HEK293 (cell line): ENCODE results near the gene PARPBP.
"Not testable (repeated sequence)": the region's sequence is repeated elsewhere in the genome, so short reads cannot be mapped to it uniquely, and the experiment has no call there.

Source experiments
- CTCF ChIA-PET: fragments of 350-600 bp; formaldehyde crosslinking; extraction: SDS; loops from one replicate; lab custom pipeline; 2021; ENCODE audit warnings: antibody characterized with exemption; lab: Yijun Ruan, JAX
- POLR2A ChIA-PET: fragments of 300-600 bp; formaldehyde crosslinking; extraction: SDS; loops from one replicate; lab custom pipeline; 2020; ENCODE audit warnings: antibody characterized with exemption, inconsistent platforms; lab: Yijun Ruan, JAX
- H3K27ac ChIP-seq: fragments of 200-500 bp; sonication (Bioruptor generic); 2 replicates; pipeline ENCODE4 v1.5.1; 2014; ENCODE audit warnings: low read depth, low read length, control low read depth, inconsistent platforms; ENCODE audit errors: extremely low read depth
- H3K36me3 ChIP-seq, 2 experiments: fragments of 200-500 bp in 1 of 2; sonication (Bioruptor generic) in 1 of 2; 1 replicate in 1 of 2; 2 replicates in 1 of 2; pipeline ENCODE4 v1.5.1; 2014 to 2017; ENCODE audit warnings: inconsistent platforms in 2 of 2, low read length in 2 of 2; ENCODE audit not compliant: control insufficient read depth in 2 of 2, insufficient read depth in 1 of 2
- H3K4me1 ChIP-seq: fragments of 200-500 bp; sonication (Bioruptor generic); 2 replicates; pipeline ENCODE4 v1.5.1; 2014; ENCODE audit warnings: mild to moderate bottlenecking, low read length, inconsistent platforms; ENCODE audit not compliant: control insufficient read depth, insufficient read depth
- H3K4me3 ChIP-seq: 2 replicates; pipeline ENCODE4 v1.5.1; 2011; ENCODE audit warnings: low read depth, mild to moderate bottlenecking, control low read depth, low read length, moderate library complexity
- H3K9me3 ChIP-seq: fragments of 200-500 bp; sonication (Bioruptor generic); 2 replicates; pipeline ENCODE4 v1.5.1; 2014; ENCODE audit warnings: low read depth, low read length, inconsistent platforms; ENCODE audit not compliant: control insufficient read depth, insufficient read depth
- KLF16 ChIP-seq: fragments of 450-650 bp; formaldehyde crosslinking; IDR thresholded peaks from 2 replicates; pipeline ENCODE4 v1.5.1; 2017; ENCODE audit warnings: missing biosample characterization, missing genetic modification characterization
- MEIS1 ChIP-seq: sonication (generic); formaldehyde crosslinking; IDR thresholded peaks from 2 replicates; pipeline ENCODE4 v1.8.1; 2022; ENCODE audit warnings: missing genetic modification reagents, mild to moderate bottlenecking, borderline replicate concordance
- PRDM10 ChIP-seq: fragments of 450-650 bp; formaldehyde crosslinking; IDR thresholded peaks from 2 replicates; pipeline ENCODE4 v1.5.1; 2016; ENCODE audit warnings: missing biosample characterization, missing genetic modification characterization
- SP7 ChIP-seq: fragments of 450-650 bp; formaldehyde crosslinking; IDR thresholded peaks from 2 replicates; pipeline ENCODE4 v1.5.1; 2016; ENCODE audit warnings: missing biosample characterization, missing genetic modification characterization
- ZBTB21 ChIP-seq: fragments of 450-650 bp; formaldehyde crosslinking; IDR thresholded peaks from 2 replicates; pipeline ENCODE4 v1.5.1; 2017; ENCODE audit warnings: missing biosample characterization, missing genetic modification characterization
- ZIC2 ChIP-seq: fragments of 450-650 bp; formaldehyde crosslinking; IDR thresholded peaks from 2 replicates; pipeline ENCODE4 v1.5.1; 2016; ENCODE audit warnings: missing biosample characterization, missing genetic modification characterization
- ZNF266 ChIP-seq: fragments of 450-650 bp; formaldehyde crosslinking; IDR thresholded peaks from 2 replicates; pipeline ENCODE4 v1.5.1; 2016; ENCODE audit warnings: missing biosample characterization, missing genetic modification characterization, low read depth
- ZNF280D ChIP-seq: fragments of 450-650 bp; formaldehyde crosslinking; IDR thresholded peaks from 2 replicates; pipeline ENCODE4 v1.5.1; 2016; ENCODE audit warnings: missing biosample characterization, missing genetic modification characterization
- ZNF311 ChIP-seq: fragments of 450-650 bp; formaldehyde crosslinking; IDR thresholded peaks from 2 replicates; pipeline ENCODE4 v1.5.1; 2017; ENCODE audit warnings: missing biosample characterization, missing genetic modification characterization, borderline replicate concordance
- ZNF488 ChIP-seq: fragments of 450-650 bp; formaldehyde crosslinking; IDR thresholded peaks from 2 replicates; pipeline ENCODE4 v1.5.1; 2016; ENCODE audit warnings: missing biosample characterization, missing genetic modification characterization
- ZNF501 ChIP-seq: fragments of 450-650 bp; formaldehyde crosslinking; IDR thresholded peaks from 2 replicates; pipeline ENCODE4 v1.5.1; 2016; ENCODE audit warnings: missing biosample characterization, missing genetic modification characterization
- ZNF558 ChIP-seq: fragments of 450-650 bp; formaldehyde crosslinking; IDR thresholded peaks from 2 replicates; pipeline ENCODE4 v1.5.1; 2016; ENCODE audit warnings: missing biosample characterization, missing genetic modification characterization
- ZNF623 ChIP-seq: fragments of 450-650 bp; formaldehyde crosslinking; IDR thresholded peaks from 2 replicates; pipeline ENCODE4 v1.5.1; 2016; ENCODE audit warnings: missing biosample characterization, missing genetic modification characterization
- ZNF629 ChIP-seq: fragments of 450-650 bp; formaldehyde crosslinking; IDR thresholded peaks from 2 replicates; pipeline ENCODE4 v1.5.1; 2017; ENCODE audit warnings: missing biosample characterization, missing genetic modification characterization
- ZNF639 ChIP-seq: fragments of 450-650 bp; formaldehyde crosslinking; IDR thresholded peaks from 2 replicates; pipeline ENCODE4 v1.5.1; 2016; ENCODE audit warnings: missing biosample characterization, missing genetic modification characterization
- ZNF837 ChIP-seq: fragments of 450-650 bp; formaldehyde crosslinking; IDR thresholded peaks from 2 replicates; pipeline ENCODE4 v1.5.1; 2016; ENCODE audit warnings: missing biosample characterization, missing genetic modification characterization

The PARPBP gene

GRCh38 chr12:102119674-102120563 lies at the start of gene PARPBP, which contains the start of gene NUP37 (continued):
- TF ChIP-seq ZNF629 (tag by site-specific recombination) (peak; percentile 81), ZNF623 (tag by site-specific recombination) (no peak), ZNF280D (tag by site-specific recombination) (0 out of 2 replicates have a peak, but pooled peaks have one; percentile 9), SP7 (tag by site-specific recombination) (peak; percentile 84), ZBTB21 (tag by site-specific recombination) (peak; percentile 56; the same call in 1 of the 2 replicates), ZIC2 (tag by site-specific recombination) (peak; percentile 61), ZNF639 (tag by site-specific recombination) (peak; percentile 77; the same call in 1 of the 2 replicates), MEIS1 (CRISPR knock-in tag) (no peak), ZNF488 (no peak), ZNF558 (tag by site-specific recombination) (0 out of 2 replicates have a peak, but pooled peaks have one; percentile 12), PRDM10 (peak; percentile 62; the same call in 1 of the 2 replicates), ZNF837 (peak; percentile 96), ZNF311 (tag by site-specific recombination) (no peak), ZNF501 (peak; percentile 92), ZNF266 (tag by site-specific recombination) (no peak), KLF16 (tag by site-specific recombination) (peak; percentile 58)
- TF ChIP-seq, all 188 proteins: peak for 61

- H3K9me3 ChIP-seq, CTCF ChIA-PET, H3K4me1 ChIP-seq, POLR2A ChIA-PET, H3K4me3 ChIP-seq, H3K27ac ChIP-seq: not testable (repeated sequence)
- H3K36me3 ChIP-seq, result peaks cover 16 to 33% of the 10 kb centered on the region in 2 experiments
Measured at GRCh38 chr12:102072092-102072491, 47.9 kb upstream of the PARPBP start.
